Measurements from ENCODE around the gene TGFBR3. TPM values are rescaled to one million over a fixed set of nuclear protein-coding genes. Genes with fewer than 3 reads are reported as not detected.

The TGFBR3 gene
- total and polyA plus RNA-seq, 2 of the 8 experiments (the other 6 are each of a cell fraction or from before 2014, with no cell fraction given), result 2.0 to 6.1 TPM

DNA sequence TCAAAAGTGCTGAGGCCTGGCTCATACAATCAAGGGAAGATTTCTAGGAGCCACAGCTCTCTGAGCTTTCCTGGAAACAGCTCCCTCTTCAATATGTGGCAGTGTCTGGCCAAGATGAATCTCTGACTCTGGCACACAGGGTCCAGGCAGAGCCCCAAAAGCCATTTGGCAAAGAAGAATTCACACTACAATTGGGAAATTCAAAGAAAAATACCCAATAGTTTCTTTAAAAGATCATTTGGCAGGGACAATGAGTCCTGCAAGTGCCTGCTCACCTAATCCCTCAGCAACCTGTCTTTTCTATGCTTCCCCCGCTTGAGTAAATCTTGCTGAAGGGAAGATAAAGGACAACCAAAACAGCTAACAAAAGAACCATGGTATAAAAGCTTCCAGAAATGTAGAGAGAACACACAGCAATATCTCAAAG is 124.6 kb downstream of the TGFBR3 start (continued):
- TF ChIP-seq ZNF274 (IDR thresholded peaks at IDR 0.05; ENCODE audit: borderline replicate concordance, extremely low read depth, low read length), result no peak

Measured in H1 (cell line).